GM21447 (cell line): Measurements from ENCODE around the gene TANK.
"Not testable (repeated sequence)": the region's sequence is repeated elsewhere in the genome, so short reads cannot be mapped to it uniquely, and the experiment has no call there.

ENCODE experiments used
- ATAC-seq: cut with Tn5 transposase; IDR thresholded peaks from one replicate; pipeline ENCODE4 v1.9.1; 2021; ENCODE audit not compliant: unreplicated experiment

Gene TANK

DNA sequence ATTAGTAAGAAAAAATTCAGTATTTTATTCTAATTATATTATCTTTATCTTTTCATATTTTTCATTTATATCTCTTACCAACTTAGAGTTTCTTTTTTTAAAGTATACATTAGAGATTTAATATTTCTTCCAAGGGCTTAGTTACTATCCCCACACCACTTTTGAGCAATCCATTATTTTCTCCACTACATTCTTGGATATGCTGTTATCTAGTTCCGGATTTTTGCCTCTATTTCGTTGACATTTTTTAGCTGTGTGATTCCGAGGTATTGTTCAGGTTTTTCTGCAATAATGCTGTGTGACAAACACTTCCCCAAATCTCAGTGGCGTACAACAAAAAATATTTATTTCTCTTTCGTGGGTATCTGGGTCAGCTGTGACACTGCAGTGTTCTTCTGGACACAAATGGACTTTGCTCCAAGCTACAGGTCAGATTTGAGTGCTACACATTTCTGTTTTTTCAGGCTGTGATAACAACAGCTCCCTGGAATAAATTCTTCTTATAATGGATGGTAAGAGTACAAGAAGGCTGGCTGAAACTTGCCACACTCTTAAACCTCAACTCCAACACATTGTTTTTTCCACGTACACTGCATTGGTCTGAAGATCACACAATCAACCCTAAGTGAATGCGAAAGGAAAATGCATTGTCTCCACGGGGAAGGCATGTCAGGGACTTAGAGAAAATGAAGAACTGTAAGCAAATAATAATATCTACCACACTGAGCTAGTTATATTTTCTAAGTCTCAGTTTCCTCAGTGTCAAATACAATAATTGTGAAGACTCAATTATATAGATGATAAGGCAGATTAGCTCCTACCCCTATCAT lies 97.1 kb downstream of the TANK start:
- ATAC-seq = no peak

DNA sequence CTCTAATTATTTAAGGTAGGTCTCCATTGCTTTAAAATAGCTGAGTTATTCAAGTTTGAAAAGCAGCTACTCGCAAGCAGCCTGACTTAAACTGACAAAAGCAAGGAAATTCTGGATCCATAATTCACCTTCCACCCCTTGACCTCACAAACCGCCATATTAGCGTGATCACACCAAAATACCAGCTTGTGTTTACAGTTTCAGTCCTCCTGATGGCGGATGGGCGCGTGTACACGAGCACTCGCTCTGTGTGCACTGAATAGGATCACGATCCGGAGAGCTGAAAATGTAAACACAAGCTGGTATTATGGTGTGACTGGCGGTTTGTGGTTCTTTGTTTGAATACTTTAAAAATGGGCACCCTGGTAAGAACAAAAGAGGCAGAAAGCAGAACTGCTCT lies 105.6 kb downstream of the TANK start:
- ATAC-seq = no peak

DNA sequence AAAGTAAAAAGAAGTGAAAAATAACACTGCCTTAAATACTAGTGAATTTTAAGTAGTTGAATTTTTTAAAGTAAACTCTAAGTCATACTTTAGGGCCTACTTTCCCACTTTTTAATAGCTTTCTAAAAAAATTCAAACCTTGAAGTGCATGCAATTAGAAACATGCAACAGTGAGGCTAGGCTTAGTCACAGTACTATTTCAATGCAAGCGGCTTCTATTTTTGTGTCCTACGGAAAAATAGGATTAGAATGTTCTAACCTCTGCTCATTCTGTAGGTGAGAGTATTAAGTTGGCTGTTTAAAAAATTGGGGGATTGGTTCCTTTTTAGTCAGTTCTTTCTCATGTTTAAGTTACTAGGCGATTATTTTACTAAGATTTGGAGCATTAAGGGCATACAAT lies 108.9 kb downstream of the TANK start:
- ATAC-seq = no peak

DNA sequence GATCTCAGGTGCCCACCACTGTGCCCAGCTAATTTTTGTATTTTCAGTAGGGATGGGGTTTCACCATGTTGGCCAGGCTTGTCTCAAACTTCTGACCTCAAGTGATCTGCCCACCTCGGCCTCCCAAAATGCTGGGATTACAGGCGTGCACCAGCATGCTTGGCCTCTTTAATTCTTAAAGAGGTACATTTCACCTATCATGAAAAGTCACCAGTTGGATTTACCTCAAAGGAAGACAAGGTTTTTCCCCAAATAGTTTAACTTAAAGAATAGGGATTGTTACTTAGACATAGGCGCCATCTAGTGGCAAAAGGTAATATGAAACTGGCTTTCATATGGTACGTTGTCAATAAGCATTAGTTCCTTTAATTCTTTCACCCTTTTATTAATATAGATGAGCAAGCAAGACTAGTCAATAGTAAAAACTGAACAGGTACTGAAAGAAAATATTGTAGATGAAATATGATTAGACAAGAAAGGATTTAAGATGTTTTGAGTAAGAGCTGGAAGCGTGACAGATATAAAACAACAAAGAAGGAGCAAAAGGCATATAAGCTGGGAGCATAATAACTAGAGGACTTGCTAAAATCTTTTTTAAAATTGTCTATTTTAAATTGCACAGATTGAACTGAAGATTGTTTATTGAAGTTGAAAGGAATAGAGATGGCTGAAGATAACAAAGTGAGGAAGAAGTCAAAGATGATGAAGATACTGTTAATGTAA lies 113.0 kb downstream of the TANK start:
- ATAC-seq = peak; percentile 73

DNA sequence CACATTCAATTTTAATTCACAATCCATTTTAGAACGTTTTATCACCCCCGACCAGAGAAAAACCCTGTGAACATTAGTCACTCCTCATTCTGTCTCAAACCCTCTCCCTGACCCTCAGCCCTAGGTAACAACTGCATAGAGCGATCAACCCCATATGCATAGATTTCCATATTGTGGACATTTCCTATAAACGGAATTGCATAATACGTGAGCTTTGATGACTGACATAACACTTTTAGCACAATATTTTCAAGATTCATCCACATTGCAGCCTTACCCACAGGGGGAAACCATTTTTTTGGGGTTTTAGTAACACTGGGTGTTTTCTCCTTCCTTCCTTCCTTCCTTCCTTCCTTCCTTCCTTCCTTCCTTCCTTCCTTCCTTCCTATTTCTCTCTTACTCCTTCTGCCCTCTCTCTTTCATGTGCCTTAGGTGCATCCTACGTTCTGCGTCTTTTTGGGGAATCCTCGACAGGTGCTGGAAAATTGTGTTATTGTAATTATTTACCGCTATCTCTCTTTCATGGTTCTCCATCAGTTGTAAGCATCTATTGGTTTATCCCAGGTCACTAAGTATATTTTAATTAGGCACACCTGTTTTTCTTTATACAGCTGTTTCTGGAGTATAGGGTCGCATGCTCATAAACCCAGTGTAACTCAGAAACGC lies 118.5 kb downstream of the TANK start:
- not testable (repeated sequence) for ATAC-seq

DNA sequence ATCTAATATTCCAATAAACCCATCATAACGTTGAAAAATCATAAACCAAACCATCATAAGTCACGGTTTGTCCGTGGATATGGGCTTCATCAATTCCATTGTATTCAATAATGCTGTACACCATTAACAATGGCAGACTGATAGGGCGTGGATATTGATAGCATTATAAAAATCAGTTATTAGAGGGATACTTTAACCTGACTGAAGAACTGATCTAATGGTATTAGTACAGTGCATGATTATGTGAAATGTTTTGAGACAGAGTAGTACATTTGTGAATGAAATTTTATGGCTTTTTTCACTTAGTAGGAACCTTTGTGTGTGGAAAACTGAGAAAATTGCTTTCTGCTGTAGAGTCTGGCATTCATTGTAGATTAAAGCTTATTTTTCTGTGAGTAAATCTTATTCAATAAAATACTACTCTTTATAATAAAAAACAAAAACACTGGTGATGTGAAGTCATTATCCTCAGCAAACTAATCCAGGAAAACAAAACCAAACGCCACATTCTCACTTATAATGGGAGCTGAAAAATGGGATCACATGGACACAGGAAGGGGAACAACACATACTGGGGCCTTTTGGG lies 119.1 kb downstream of the TANK start:
- not testable (repeated sequence) for ATAC-seq

DNA sequence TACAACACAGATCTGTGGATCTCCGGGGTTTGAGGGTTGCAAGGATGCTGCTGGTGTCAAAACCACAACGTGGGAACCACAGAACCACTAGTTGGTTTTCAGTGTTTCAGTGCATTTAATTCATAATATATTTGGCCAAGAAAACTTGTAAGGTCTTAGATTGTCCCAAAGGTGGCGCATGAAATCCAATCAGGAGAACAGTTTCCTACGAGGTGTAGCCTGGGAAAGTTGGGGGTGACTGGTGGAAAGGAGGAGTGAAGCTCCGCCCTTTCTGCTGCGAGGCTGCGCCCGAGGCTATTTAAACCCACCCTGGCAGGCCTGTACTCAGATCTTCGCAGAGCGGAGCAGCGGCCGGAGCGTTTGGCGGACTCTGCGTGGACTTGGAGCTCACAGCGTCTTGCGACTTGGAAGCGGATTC lies 120.7 kb downstream of the TANK start:
- ATAC-seq = not testable (repeated sequence)

- not testable (repeated sequence) for ATAC-seq
These were observed 121.5 kb downstream of the TANK start for GRCh38 chr2:161281615-161282310.

DNA sequence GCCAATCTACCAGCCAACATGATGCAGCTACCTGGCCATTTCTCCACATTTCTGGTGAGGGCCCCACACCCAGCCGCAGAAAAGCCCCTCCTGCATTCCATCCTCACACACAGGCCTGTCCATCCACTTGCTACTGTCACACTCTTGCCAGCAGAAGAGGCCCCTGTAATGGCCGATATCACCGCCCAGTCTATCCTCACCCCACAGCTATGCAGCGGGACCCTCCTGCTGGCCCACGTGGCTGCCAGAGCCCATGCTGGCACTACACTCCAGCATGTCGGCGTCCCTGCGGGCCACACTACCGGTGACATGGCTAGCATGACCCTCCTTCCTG lies 122.0 kb downstream of the TANK start:
- ATAC-seq = not testable (repeated sequence)

- no peak for ATAC-seq
These were observed 123.7 kb downstream of the TANK start for GRCh38 chr2:161283926-161284325.
